ENCODE results near the gene DGUOK.

DNA sequence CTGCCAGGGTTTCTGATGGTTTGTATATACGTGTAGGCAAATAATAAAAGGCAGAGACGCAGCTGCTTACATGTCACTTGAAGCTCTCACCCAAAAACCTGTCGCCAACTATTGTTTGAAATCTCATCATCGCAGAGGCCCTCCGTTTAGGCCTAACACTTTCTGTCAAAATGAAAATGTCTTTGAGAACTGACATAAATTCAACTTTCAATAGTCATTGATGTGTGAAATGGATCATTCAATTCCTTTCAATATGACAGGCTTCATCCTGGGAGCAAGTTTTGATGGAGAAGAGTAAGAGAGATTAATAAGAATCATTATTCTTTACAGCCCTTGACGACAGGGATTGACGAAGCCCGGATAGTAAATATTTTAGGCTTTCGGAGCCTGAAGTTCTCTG is 31.2 kb upstream of the DGUOK start:
- TF ChIP-seq, protein P1, sequence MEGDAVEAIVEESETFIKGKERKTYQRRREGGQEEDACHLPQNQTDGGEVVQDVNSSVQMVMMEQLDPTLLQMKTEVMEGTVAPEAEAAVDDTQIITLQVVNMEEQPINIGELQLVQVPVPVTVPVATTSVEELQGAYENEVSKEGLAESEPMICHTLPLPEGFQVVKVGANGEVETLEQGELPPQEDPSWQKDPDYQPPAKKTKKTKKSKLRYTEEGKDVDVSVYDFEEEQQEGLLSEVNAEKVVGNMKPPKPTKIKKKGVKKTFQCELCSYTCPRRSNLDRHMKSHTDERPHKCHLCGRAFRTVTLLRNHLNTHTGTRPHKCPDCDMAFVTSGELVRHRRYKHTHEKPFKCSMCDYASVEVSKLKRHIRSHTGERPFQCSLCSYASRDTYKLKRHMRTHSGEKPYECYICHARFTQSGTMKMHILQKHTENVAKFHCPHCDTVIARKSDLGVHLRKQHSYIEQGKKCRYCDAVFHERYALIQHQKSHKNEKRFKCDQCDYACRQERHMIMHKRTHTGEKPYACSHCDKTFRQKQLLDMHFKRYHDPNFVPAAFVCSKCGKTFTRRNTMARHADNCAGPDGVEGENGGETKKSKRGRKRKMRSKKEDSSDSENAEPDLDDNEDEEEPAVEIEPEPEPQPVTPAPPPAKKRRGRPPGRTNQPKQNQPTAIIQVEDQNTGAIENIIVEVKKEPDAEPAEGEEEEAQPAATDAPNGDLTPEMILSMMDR (IDR thresholded peaks at IDR 0.05; ENCODE audit: low read depth, low read length) = no peak
- no peak for TF ChIP-seq EZH2phosphoT487 (IDR thresholded peaks at IDR 0.05; ENCODE audit: low read depth)

Measured in OCI-LY3 (cell line).